GM21528 (cell line): ENCODE measurements around the gene BRINP3.
"Not testable (repeated sequence)": the region's sequence is repeated elsewhere in the genome, so short reads cannot be mapped to it uniquely, and the experiment has no call there.

ENCODE experiments used
- ATAC-seq: cut with Tn5 transposase; IDR thresholded peaks from one replicate; pipeline ENCODE4 v1.9.1; 2021; ENCODE audit warnings: mild to moderate bottlenecking, moderate library complexity; ENCODE audit not compliant: unreplicated experiment, low FRiP score

BRINP3 gene

DNA sequence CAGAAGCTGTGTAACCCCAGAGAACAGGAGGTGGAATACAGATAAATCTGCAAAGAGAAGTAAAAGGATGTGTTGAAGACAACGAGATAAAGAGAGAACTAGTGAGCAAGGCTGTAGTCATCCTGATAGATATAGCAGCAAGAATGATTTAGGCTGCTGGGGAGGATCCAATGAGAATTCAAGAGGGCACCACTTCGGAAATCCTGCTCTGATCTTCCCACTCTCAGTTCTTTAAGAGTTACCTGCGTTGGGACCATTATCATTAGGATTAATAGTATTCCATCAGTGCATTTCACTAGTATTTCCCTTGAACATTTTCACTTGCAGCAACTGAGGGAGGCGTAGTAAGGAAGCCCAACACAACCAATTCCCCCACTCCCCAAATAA lies at the start of gene BRINP3:
Gene BRINP3 (minus strand): TSS at position 103 of the 387 bp plus-strand sequence.
- ATAC-seq: no peak

DNA sequence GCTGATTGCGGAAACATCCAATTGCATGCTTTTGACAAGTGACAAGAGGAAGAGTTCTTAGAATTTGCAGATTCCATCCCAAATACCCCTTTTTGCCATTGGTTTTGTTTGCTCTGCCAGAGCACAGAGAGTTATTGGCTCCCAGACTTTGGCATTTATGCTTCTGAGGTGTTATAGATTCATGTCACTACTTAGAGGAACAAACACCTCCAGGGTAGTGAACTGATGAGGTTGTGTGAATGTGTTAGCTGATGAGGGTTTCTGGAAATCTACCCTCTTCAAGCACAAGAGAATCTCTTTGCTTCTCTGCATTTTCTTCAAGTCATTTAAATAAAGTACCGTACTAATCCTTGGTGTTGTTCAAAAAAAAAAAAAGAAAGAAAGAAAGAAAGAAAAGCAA lies 33.9 kb upstream of the BRINP3 start:
- no peak for ATAC-seq

DNA sequence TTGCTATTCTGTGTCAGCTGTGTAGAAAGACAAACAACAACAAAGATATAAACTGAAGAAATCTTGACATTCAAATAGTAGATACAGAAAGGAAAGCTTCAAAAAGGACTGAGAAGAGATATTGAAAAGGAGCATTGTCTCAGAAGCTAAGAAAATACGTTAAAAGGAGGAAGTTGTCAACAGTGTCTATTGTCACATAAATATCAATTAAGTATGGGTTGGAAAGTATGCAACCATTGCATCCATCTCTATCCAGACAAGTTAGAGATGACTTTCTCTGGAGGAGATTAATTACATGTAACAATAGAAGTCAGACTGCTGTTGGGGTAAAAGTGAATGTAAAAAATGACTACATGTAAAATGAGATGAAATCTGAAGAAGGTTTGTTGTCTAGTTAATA lies 29.7 kb upstream of the BRINP3 start:
- ATAC-seq: no peak

- not testable (repeated sequence) for ATAC-seq
These were observed 26.9 kb upstream of the BRINP3 start for GRCh38 chr1:190504539-190504938.

GRCh38 chr1:190497565-190497964 lies 19.9 kb upstream of the BRINP3 start:
- ATAC-seq: no peak

DNA sequence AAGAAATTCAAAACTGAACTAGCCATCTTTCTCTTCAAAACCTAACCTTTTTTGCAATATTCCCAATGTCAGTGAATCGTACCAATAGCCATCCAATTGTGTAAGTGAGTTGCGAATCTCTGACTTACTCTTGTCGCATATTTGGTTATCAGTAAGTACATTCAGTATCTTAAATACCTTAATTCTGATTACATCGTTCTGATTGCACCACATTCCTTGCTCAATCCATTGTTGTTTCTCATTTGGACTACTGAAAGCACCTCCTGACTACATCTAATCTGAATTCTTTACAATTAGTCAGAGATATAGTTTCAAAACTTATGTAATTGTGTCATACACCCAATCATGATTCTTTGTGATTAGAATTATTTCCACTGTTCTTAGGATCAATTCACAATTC lies 16.8 kb upstream of the BRINP3 start:
- no peak for ATAC-seq

GRCh38 chr1:190491404-190491803 lies 13.7 kb upstream of the BRINP3 start:
- no peak for ATAC-seq

DNA sequence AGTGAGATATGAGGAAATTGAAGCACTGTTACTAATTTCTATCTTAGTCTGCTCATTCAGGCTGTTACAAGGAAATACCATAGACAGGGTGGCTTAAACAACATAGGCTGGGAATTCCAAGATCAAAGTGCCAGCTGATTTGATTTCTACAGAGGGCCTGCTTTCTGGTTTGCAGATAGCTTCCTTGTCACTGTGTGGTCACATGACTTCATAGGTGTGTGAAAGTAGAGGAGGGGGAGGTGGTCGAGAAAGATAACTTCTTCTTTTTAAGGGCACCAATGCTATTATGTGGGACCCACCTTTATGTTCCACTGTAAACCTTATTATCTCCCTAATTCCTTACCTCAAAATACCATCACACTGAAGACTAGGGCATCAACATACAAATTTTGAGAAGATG lies 6.4 kb upstream of the BRINP3 start:
- ATAC-seq: no peak

DNA sequence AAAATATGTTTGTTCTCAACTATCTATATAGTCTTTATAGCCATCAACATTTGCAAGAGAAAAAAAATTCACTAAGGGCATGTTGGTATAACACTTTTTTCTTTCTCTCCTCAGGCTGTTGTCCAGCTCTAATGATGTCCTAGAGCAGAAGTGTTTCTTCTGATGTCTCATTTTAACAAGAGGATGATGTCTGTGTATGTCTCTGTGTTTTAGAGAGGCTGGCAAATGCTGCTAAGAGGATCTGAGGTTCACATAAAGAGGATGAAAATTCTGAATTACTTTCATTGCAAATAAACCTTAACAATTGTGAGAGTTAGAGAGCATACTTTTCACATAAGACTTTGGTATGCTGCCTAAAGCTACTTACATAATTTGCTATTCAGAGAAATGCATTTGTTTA lies 2.6 kb upstream of the BRINP3 start:
- no peak for ATAC-seq

- no peak for ATAC-seq
These were observed 1.9 kb upstream of the BRINP3 start for GRCh38 chr1:190479516-190479915.

GRCh38 chr1:190479050-190479397 lies 1.4 kb upstream of the BRINP3 start:
- ATAC-seq: no peak

DNA sequence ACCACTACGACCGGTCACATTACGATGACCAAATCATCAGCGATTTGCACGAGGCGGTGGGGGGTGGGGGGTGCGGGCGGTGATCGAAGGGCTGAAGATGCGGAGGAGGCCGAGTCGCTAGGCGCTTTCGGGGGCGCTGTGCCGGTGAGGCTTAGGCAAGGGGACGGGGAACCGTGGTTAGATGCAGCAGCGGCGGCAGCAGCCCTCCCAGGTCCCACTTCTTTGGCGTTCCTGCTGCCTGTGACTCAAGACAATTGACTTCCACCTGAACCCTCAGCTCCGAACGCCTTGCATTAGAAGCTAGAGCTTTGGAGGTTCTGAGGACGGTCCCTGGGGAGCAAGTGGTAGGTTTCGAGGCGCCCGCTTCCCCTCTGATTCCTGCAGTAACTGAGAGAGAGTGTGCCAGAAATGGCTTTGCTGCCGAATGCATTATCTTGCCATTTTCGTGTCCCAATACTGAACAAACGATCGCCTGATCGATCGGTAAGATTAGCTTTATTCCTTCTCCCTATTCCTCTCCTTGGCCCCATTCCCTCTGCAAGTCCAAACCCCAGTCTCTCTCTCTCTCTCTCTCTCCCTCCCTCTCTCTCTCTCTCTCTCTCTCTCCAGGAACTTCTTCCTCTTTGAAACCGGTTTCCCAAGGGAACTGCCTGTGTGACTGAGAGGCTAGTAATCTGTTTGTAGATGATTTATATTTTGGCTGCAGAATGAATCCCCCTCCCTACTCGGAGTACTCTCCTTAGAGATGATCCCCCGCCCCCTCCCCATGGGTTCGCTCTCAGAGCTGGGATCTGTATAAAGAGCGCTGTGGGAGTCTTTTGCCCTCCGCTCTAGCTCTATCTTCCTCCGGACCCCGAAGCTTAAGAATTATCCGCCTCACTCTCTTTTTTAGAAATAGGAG lies 735 bp upstream of the BRINP3 start:
- no peak for ATAC-seq

- no peak for ATAC-seq
These were observed 858 bp downstream of the BRINP3 start for GRCh38 chr1:190476806-190477205.

DNA sequence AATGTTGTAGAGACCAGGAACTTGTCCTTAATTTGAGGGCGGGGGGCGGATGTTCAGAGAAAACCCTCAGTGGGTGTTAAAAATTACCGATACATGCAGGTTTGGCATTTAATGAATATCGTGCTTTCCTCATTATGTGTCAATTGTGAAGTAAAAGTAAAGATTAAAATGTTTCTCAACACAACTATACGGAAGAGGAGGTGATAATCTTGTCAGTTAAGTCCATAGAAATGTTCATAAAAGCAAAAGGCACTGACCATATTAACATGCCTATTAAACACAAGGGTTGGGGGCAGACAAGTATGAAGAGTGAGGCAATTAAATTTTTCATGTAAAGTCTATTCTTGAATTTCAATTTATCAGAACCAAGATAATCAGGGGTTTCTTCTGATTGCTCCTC lies 1.3 kb downstream of the BRINP3 start:
- ATAC-seq: no peak

- no peak for ATAC-seq
These were observed 2.1 kb downstream of the BRINP3 start for GRCh38 chr1:190475421-190476141.

- no peak for ATAC-seq
These were observed 2.9 kb downstream of the BRINP3 start for GRCh38 chr1:190474650-190475211.

DNA sequence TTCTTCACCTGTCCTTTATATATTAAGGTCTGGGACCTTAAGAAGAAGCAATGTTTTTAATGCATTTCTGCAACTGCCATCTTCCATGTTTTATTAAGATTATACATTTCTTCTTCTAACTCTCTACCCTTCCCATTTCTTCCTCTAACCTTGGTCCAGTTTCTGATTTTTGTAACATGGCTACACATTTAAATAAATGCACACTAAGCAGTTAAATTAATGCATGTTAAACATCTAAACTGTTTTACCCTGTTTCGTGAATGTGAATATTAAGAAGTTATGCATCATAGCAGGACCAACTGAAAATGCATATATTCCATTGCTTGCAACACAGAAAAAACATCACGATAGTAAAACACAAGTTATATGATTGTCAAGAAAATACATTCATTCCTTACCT lies 3.7 kb downstream of the BRINP3 start:
- no peak for ATAC-seq

DNA sequence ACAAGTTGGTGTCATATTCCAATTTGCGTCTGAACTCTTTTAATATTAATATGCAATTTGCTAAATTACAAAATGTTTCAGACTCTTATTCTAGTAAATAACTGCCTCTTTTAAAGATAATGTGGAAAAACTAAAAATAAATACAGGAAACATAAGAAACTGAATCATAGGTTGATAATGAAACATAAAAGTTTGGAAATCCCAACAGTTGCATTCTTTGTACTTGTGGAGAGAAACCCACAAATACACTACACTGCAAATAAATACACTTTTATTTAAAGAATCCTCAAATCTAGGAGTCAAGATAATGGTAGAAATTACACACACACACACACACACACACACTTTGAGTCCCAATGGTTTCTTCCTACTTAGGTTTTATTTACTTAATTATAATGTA lies 5.2 kb downstream of the BRINP3 start:
- no peak for ATAC-seq

DNA sequence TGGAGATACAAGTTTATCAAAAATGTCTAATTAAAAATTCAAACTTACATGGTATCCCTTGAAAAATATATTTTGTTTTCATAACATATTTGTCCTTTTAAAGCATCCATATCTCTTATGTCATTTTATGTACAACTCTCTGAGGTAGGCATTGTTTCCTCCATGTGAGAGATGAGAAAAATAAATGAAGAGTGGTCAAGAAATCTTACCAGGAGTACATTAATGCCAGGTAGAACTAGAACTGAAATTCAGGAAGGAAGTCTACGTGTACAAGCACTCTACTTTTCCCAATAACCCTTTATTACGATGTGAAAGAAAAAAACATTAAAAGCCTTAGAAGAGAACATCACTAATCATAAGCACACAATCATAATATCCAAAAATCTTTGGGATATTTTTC lies 5.6 kb downstream of the BRINP3 start:
- no peak for ATAC-seq

DNA sequence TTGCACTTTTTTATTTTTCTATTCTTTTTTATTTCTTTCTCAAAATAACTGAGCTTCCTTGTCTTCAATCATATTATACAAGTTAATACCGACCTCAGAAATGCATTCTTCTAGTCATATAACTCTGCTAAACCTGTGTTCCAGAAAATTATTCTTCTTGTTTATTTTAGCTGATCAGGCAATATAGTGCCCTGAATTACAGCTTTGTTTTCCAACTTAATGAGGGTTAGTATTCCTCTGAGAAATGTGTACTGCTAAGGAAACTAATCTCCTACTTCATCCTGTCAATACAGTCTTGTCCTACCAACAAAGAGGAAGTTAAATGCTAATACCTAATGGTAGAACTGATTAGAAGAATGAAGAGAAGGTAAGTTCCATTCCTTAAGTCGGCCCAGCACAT lies 13.0 kb downstream of the BRINP3 start:
- no peak for ATAC-seq

GRCh38 chr1:190456129-190456528 lies 21.5 kb downstream of the BRINP3 start:
- ATAC-seq: no peak

DNA sequence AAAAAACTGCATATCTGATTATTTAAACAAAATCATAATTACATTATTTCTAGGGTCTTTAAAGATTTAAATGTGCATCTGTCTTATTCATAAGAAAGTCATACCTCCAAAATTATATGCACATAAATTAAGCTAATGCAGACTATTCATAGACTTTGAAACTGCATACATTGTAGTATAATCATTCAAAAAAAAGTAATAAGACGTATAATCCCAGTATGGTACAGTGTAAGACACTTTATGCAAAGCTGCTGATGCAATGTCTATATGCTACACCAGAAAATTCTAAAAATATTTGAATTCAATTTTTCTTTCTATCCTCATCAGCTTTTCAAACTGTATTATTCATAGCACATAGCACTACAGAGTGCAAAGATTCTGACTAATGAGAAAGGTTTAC lies 22.0 kb downstream of the BRINP3 start:
- no peak for ATAC-seq
